WTC11 (cell line): Measurements from ENCODE around the gene TSPAN33. TPM values are rescaled to one million over a fixed set of nuclear protein-coding genes. Genes with fewer than 3 reads are reported as not detected.

ENCODE experiments used
- ATAC-seq: fragments of 200-7000 bp; cut with Tn5 transposase; 2 replicates; pipeline ENCODE4 v1.10.0; 2021; ENCODE audit warnings: mild to moderate bottlenecking, moderate library complexity
- CTCF ChIA-PET: fragments of 300-600 bp; sonication (Branson Sonifier 250); formaldehyde crosslinking; loops from one replicate; lab custom pipeline; 2021; ENCODE audit warnings: antibody characterized with exemption; lab: Charles Lee
- POLR2A ChIA-PET: fragments of 350-600 bp; sonication (Branson Sonifier 250); formaldehyde crosslinking; loops from one replicate; lab custom pipeline; 2021; ENCODE audit warnings: antibody characterized with exemption; lab: Charles Lee
- DNase-seq: peaks from one replicate; pipeline ENCODE4 v3.0.0; 2021; ENCODE audit warnings: low spot score
- H3K27ac Mint-ChIP-seq: 2 replicates; pipeline ENCODE4 v1.8.0; 2021; ENCODE audit warnings: mixed read lengths
- H3K27me3 Mint-ChIP-seq: 2 replicates; pipeline ENCODE4 v1.8.0; 2021; ENCODE audit warnings: low read depth, mild to moderate bottlenecking, moderate library complexity, mixed read lengths
- H3K36me3 Mint-ChIP-seq: 2 replicates; pipeline ENCODE4 v1.8.0; 2021; ENCODE audit warnings: mixed read lengths
- H3K4me1 Mint-ChIP-seq: 2 replicates; pipeline ENCODE4 v1.8.0; 2022; ENCODE audit warnings: mixed read lengths
- H3K4me3 Mint-ChIP-seq: 2 replicates; pipeline ENCODE4 v1.8.0; 2021; ENCODE audit warnings: mild to moderate bottlenecking, moderate library complexity, mixed read lengths
- H3K9me3 Mint-ChIP-seq: 2 replicates; pipeline ENCODE4 v1.8.0; 2021; ENCODE audit warnings: mixed read lengths
- CREM ChIP-seq: sonication (generic); formaldehyde crosslinking; IDR thresholded peaks from 2 replicates; pipeline ENCODE4 v1.8.1; 2022; ENCODE audit warnings: mild to moderate bottlenecking, missing genetic modification reagents, moderate library complexity
- ETV6 ChIP-seq: sonication (generic); formaldehyde crosslinking; IDR thresholded peaks from 2 replicates; pipeline ENCODE4 v1.8.1; 2022; ENCODE audit warnings: mild to moderate bottlenecking, missing genetic modification reagents
- GTF2I ChIP-seq: fragments of 250-450 bp; sonication (Bioruptor Pico); conservative IDR thresholded peaks from 2 replicates; pipeline ENCODE4 v1.4.0; 2021; ENCODE audit warnings: mild to moderate bottlenecking
- HMGA2 ChIP-seq: fragments of 250-450 bp; sonication (Bioruptor Pico); IDR thresholded peaks from 2 replicates; pipeline ENCODE4 v1.4.0; 2021; ENCODE audit warnings: mild to moderate bottlenecking, moderate library complexity
- KAT7 ChIP-seq: sonication (generic); formaldehyde crosslinking; IDR thresholded peaks from 2 replicates; pipeline ENCODE4 v1.8.1; 2023; ENCODE audit warnings: missing genetic modification reagents, mild to moderate bottlenecking, borderline replicate concordance
- NFYB ChIP-seq: sonication (generic); formaldehyde crosslinking; conservative IDR thresholded peaks from 2 replicates; pipeline ENCODE4 v1.8.0; 2022; ENCODE audit warnings: low read depth, missing genetic modification reagents
- NR1H2 ChIP-seq: sonication (generic); formaldehyde crosslinking; IDR thresholded peaks from 2 replicates; pipeline ENCODE4 v1.9.0; 2021; ENCODE audit warnings: mild to moderate bottlenecking, moderate library complexity, missing genetic modification reagents
- PRRX2 ChIP-seq: fragments of 250-450 bp; sonication (Bioruptor Pico); IDR thresholded peaks from 2 replicates; pipeline ENCODE4 v1.8.0; 2021; ENCODE audit warnings: mild to moderate bottlenecking
- SOX15 ChIP-seq: fragments of 250-450 bp; sonication (Bioruptor Pico); IDR thresholded peaks from 2 replicates; pipeline ENCODE4 v1.9.0; 2021; ENCODE audit warnings: mild to moderate bottlenecking
- SP1 ChIP-seq: sonication (generic); formaldehyde crosslinking; conservative IDR thresholded peaks from 2 replicates; pipeline ENCODE4 v1.8.1; 2022; ENCODE audit warnings: missing genetic modification reagents
- TCF7 ChIP-seq: sonication (generic); formaldehyde crosslinking; IDR thresholded peaks from 2 replicates; pipeline ENCODE4 v1.8.0; 2022; ENCODE audit warnings: mild to moderate bottlenecking, low read depth, missing genetic modification reagents, moderate library complexity
- ZNF138 ChIP-seq: sonication (generic); formaldehyde crosslinking; conservative IDR thresholded peaks from 2 replicates; pipeline ENCODE4 v1.8.1; 2022; ENCODE audit warnings: mild to moderate bottlenecking, moderate library complexity, missing genetic modification reagents
- ZNF232 ChIP-seq: sonication (generic); formaldehyde crosslinking; IDR thresholded peaks from 2 replicates; pipeline ENCODE4 v1.8.0; 2022; ENCODE audit warnings: mild to moderate bottlenecking, missing genetic modification reagents
- ZNF671 ChIP-seq: fragments of 250-450 bp; sonication (Bioruptor Pico); IDR thresholded peaks from 2 replicates; pipeline ENCODE4 v1.8.0; 2021; ENCODE audit warnings: mild to moderate bottlenecking
- total RNA-seq: library from RNA; stranded (reverse); gene quantifications from 3 replicates; pipeline ENCODE4 v1.2.3, GENCODE V29; 2021
- TF ChIP-seq, protein P1 (sequence below): fragments of 250-450 bp; sonication (Bioruptor Pico); conservative IDR thresholded peaks from 2 replicates; pipeline ENCODE4 v1.9.0; 2021; ENCODE audit warnings: mild to moderate bottlenecking
- TF ChIP-seq, protein P2 (sequence below): fragments of 250-450 bp; sonication (Bioruptor Pico); IDR thresholded peaks from 2 replicates; pipeline ENCODE4 v1.9.0; 2021; ENCODE audit warnings: mild to moderate bottlenecking
- TF ChIP-seq, protein P3 (sequence below): sonication (generic); formaldehyde crosslinking; IDR thresholded peaks from 2 replicates; pipeline ENCODE4 v1.8.0; 2023; ENCODE audit warnings: missing genetic modification reagents, mild to moderate bottlenecking, borderline replicate concordance
- TF ChIP-seq, protein P4 (sequence below): sonication (generic); formaldehyde crosslinking; IDR thresholded peaks from 2 replicates; pipeline ENCODE4 v1.8.1; 2022; ENCODE audit warnings: mild to moderate bottlenecking, moderate library complexity, missing genetic modification reagents
- TF ChIP-seq, protein P5 (sequence below): sonication (generic); formaldehyde crosslinking; IDR thresholded peaks from 2 replicates; pipeline ENCODE4 v1.8.1; 2023; ENCODE audit warnings: mild to moderate bottlenecking, missing genetic modification reagents
- TF ChIP-seq, protein P6 (sequence below): sonication (generic); formaldehyde crosslinking; IDR thresholded peaks from 2 replicates; pipeline ENCODE4 v1.8.0; 2022; ENCODE audit warnings: mild to moderate bottlenecking, missing genetic modification reagents
- TF ChIP-seq, protein P7 (sequence below): sonication (generic); formaldehyde crosslinking; IDR thresholded peaks from 2 replicates; pipeline ENCODE4 v1.8.1; 2023; ENCODE audit warnings: mild to moderate bottlenecking, missing genetic modification reagents, moderate library complexity

The TSPAN33 gene
- total RNA-seq, 1 experiment from 2014 or later, result 30.0 TPM

DNA sequence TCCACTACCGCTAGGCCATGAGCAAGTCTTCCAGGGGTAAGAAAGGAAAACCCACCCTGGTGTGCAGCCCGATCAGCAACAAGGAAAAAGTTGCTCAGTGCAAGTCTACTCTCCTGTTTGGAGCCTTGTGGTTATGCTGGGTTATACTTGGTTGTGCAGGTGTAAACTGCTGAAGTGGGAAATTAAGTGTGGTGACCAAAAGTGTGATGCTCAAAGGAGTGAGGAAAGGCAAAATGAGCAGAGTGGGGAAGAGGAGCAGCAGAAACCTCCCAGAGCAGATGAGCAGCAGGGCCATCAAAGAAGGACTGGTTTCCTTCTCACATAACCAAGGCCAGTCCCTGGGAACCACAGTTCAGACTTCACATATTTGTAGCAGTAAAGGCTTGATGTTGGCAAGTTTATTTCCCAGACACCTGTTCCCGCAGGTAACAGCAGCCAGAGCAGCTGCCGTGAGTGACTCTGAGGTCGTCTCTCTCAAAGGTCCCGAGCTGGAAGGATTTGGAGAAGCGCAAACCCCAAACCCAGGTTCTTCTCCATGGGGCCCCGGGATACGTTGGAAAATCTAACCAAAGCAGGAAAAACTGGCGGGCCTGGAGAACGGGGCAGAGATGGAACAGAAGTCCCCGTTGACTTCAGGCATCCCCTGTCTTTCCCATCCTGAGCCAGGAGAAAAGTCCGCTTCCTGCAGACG lies 43.3 kb downstream of the TSPAN33 start:
- H3K27me3 Mint-ChIP-seq, result peaks cover 30% of the 10 kb centered on the region
- no peak for DNase-seq
- H3K36me3 Mint-ChIP-seq, result peaks cover 7% of the 10 kb centered on the region
- H3K4me1 Mint-ChIP-seq, result peaks cover 41% of the 10 kb centered on the region
- H3K4me3 Mint-ChIP-seq, result peak overlapping the region; percentile 68
- CTCF ChIA-PET, result interaction anchor here (1.2 to 5.8 kb wide), 3 partner anchors 18 to 26 kb away, joined by 3 to 36 read pairs (median 10); no protein-coding TSS in a partner anchor
- TF ChIP-seq, protein P1, sequence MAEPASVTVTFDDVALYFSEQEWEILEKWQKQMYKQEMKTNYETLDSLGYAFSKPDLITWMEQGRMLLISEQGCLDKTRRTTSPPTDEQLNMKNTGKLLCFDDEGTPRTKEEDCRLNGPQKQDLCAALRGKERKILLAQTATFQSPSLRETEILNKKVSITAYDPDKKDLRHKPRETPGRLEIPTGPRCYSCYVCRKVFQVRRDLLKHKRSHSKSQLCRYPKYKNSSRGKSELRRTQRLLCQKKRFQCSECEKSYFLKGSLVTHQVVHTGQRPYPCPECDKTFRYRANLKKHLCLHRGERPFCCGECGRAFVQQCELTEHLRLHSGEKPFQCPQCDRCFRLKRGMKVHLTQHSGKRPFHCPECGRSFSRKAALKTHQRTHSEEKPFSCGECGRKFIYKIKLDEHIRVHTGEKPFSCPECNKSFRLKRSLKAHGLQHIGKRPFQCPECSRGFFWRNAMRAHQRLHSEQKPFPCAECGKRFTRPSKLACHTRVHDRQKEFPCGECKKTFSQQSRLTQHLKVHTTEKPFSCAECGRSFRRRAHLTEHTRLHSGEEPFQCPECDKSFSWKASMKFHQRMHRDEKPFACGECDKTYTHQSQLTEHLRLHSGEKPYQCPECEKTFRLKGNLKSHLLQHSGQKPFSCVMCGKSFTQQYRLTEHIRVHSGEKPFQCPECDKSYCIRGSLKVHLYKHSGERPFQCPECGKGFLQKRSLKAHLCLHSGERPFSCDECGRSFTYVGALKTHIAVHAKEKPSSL (CRISPR knock-in tag), result no peak
- TF ChIP-seq NR1H2 (CRISPR knock-in tag) (no peak), KAT7 (CRISPR knock-in tag) (no peak), ZNF232 (CRISPR knock-in tag) (no peak)
- TF ChIP-seq, all 79 proteins: peak for 0
- ATAC-seq, result no peak
- Mint-ChIP-seq H3K9me3 (no peaks in the 10 kb centered on the region), H3K27ac (no peak overlapping the region)
- POLR2A ChIA-PET, result interaction anchor here (1.2 to 2.4 kb wide), 3 partner anchors 19 to 304 kb away, joined by 3 to 27 read pairs (median 9); no protein-coding TSS in a partner anchor

DNA sequence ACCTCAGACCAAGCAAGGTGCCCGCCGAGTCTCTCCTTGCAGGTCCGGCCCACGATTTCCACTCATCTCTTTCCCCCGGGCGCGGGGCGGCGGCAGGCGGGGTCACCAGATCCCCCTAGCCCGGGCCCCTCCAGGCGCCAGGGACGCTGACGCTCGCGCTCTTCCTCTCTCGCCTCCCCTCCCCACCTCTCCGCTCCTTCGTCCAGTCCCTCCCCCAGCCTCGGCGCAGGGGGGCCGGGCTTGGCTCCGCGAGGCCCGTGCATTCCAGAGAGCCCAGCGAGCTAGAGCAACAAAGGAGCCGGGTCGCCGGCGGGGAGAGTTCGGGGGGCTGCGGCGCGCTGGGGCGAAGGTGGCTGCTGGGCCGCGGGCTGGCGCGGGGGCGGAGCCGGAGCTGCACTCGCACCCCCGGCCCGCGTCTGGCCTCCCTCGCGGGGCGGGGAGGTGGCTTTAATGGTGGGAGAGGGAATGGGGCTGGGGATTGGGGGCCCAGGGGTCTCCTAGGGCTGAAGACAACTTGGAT lies 43.9 kb downstream of the TSPAN33 start, which contains the start of gene SMO:
TSS of gene SMO (plus strand) at position 262 of the 520 bp plus-strand sequence. CDS start 519 bp downstream, outside the sequence.
- ChIA-PET POLR2A (interaction anchor here (1.1 to 2.4 kb wide), 4 partner anchors 20 to 305 kb away, joined by 3 to 27 read pairs (median 6); partner anchors contain the start of gene AHCYL2), CTCF (interaction anchor here (0.7 to 5.8 kb wide), 7 partner anchors 19 to 97 kb away, joined by 3 to 36 read pairs (median 5); no protein-coding TSS in a partner anchor)
- Mint-ChIP-seq H3K27ac (peak within 1 kb of the TSS; percentile 53; the same call in 1 of the 2 replicates), H3K4me1 (peaks cover 41% of the 10 kb centered on the region), H3K36me3 (peaks cover 13% of the 10 kb centered on the region), H3K4me3 (peak within 1 kb of the TSS; percentile 96), H3K27me3 (peaks cover 30% of the 10 kb centered on the region), H3K9me3 (0 out of 2 replicates have a peak, but pooled peaks cover 4% of the 10 kb centered on the region)
- DNase-seq (peak; percentile 90), ATAC-seq (peak; percentile 85)
- TF ChIP-seq, protein P2, sequence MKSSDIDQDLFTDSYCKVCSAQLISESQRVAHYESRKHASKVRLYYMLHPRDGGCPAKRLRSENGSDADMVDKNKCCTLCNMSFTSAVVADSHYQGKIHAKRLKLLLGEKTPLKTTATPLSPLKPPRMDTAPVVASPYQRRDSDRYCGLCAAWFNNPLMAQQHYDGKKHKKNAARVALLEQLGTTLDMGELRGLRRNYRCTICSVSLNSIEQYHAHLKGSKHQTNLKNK (CRISPR knock-in tag), result 0 out of 2 replicates have a peak, but pooled peaks have one; percentile 35
- TF ChIP-seq, protein P3, sequence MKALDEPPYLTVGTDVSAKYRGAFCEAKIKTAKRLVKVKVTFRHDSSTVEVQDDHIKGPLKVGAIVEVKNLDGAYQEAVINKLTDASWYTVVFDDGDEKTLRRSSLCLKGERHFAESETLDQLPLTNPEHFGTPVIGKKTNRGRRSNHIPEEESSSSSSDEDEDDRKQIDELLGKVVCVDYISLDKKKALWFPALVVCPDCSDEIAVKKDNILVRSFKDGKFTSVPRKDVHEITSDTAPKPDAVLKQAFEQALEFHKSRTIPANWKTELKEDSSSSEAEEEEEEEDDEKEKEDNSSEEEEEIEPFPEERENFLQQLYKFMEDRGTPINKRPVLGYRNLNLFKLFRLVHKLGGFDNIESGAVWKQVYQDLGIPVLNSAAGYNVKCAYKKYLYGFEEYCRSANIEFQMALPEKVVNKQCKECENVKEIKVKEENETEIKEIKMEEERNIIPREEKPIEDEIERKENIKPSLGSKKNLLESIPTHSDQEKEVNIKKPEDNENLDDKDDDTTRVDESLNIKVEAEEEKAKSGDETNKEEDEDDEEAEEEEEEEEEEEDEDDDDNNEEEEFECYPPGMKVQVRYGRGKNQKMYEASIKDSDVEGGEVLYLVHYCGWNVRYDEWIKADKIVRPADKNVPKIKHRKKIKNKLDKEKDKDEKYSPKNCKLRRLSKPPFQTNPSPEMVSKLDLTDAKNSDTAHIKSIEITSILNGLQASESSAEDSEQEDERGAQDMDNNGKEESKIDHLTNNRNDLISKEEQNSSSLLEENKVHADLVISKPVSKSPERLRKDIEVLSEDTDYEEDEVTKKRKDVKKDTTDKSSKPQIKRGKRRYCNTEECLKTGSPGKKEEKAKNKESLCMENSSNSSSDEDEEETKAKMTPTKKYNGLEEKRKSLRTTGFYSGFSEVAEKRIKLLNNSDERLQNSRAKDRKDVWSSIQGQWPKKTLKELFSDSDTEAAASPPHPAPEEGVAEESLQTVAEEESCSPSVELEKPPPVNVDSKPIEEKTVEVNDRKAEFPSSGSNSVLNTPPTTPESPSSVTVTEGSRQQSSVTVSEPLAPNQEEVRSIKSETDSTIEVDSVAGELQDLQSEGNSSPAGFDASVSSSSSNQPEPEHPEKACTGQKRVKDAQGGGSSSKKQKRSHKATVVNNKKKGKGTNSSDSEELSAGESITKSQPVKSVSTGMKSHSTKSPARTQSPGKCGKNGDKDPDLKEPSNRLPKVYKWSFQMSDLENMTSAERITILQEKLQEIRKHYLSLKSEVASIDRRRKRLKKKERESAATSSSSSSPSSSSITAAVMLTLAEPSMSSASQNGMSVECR, result peak; percentile 43; the same call in 1 of the 2 replicates
- TF ChIP-seq SOX15 (CRISPR knock-in tag) (no peak), PRRX2 (CRISPR knock-in tag) (no peak), NFYB (no peak), TCF7 (CRISPR knock-in tag) (peak; percentile 36; the same call in 1 of the 2 replicates), SP1 (CRISPR knock-in tag) (peak; percentile 92), GTF2I (CRISPR knock-in tag) (no peak), ETV6 (peak; percentile 23; the same call in 1 of the 2 replicates), CREM (CRISPR knock-in tag) (0 out of 2 replicates have a peak, but pooled peaks have one; percentile 31), ZNF671 (no peak), ZNF232 (CRISPR knock-in tag) (0 out of 2 replicates have a peak, but pooled peaks have one; percentile 74), ZNF138 (CRISPR knock-in tag) (no peak), HMGA2 (CRISPR knock-in tag) (no peak)
- TF ChIP-seq, protein P4, sequence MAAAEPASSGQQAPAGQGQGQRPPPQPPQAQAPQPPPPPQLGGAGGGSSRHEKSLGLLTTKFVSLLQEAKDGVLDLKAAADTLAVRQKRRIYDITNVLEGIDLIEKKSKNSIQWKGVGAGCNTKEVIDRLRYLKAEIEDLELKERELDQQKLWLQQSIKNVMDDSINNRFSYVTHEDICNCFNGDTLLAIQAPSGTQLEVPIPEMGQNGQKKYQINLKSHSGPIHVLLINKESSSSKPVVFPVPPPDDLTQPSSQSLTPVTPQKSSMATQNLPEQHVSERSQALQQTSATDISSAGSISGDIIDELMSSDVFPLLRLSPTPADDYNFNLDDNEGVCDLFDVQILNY (CRISPR knock-in tag), result peak; percentile 48
- TF ChIP-seq, protein P5, sequence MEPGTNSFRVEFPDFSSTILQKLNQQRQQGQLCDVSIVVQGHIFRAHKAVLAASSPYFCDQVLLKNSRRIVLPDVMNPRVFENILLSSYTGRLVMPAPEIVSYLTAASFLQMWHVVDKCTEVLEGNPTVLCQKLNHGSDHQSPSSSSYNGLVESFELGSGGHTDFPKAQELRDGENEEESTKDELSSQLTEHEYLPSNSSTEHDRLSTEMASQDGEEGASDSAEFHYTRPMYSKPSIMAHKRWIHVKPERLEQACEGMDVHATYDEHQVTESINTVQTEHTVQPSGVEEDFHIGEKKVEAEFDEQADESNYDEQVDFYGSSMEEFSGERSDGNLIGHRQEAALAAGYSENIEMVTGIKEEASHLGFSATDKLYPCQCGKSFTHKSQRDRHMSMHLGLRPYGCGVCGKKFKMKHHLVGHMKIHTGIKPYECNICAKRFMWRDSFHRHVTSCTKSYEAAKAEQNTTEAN (CRISPR knock-in tag), result peak; percentile 70; the same call in 1 of the 2 replicates
- TF ChIP-seq, protein P6, sequence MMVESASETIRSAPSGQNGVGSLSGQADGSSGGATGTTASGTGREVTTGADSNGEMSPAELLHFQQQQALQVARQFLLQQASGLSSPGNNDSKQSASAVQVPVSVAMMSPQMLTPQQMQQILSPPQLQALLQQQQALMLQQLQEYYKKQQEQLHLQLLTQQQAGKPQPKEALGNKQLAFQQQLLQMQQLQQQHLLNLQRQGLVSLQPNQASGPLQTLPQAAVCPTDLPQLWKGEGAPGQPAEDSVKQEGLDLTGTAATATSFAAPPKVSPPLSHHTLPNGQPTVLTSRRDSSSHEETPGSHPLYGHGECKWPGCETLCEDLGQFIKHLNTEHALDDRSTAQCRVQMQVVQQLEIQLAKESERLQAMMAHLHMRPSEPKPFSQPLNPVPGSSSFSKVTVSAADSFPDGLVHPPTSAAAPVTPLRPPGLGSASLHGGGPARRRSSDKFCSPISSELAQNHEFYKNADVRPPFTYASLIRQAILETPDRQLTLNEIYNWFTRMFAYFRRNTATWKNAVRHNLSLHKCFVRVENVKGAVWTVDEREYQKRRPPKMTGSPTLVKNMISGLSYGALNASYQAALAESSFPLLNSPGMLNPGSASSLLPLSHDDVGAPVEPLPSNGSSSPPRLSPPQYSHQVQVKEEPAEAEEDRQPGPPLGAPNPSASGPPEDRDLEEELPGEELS, result no peak
- TF ChIP-seq, protein P7, sequence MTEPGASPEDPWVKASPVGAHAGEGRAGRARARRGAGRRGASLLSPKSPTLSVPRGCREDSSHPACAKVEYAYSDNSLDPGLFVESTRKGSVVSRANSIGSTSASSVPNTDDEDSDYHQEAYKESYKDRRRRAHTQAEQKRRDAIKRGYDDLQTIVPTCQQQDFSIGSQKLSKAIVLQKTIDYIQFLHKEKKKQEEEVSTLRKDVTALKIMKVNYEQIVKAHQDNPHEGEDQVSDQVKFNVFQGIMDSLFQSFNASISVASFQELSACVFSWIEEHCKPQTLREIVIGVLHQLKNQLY (CRISPR knock-in tag), result no peak
